H9 (cell line): ENCODE results near the gene SLC25A26. TPM values are rescaled to one million over a fixed set of nuclear protein-coding genes. Genes with fewer than 3 reads are reported as not detected.

ENCODE experiments used
- DNase-seq: peaks from one replicate; pipeline ENCODE4 v3.0.0-alpha.2; 2017
- H2AFZ ChIP-seq: one replicate; pipeline ENCODE4 v1.6.1; 2013; ENCODE audit warnings: mild to moderate bottlenecking, low read length, control low read depth, moderate library complexity
- H2AK5ac ChIP-seq: 2 replicates; pipeline ENCODE4 v1.6.1; 2013; ENCODE audit warnings: low read length, control low read depth, mixed read lengths; ENCODE audit not compliant: insufficient read length
- H2BK120ac ChIP-seq: one replicate; pipeline ENCODE4 v1.6.1; 2013; ENCODE audit warnings: low read depth, mild to moderate bottlenecking, low read length, control low read depth, inconsistent platforms; ENCODE audit not compliant: poor library complexity, severe bottlenecking
- H2BK12ac ChIP-seq: 2 replicates; pipeline ENCODE4 v1.6.1; 2013; ENCODE audit warnings: low read length, control low read depth, mixed read lengths, low read depth; ENCODE audit not compliant: insufficient read length
- H2BK15ac ChIP-seq: 2 replicates; pipeline ENCODE4 v1.6.1; 2013; ENCODE audit warnings: low read depth, low read length, control low read depth
- H2BK20ac ChIP-seq: one replicate; pipeline ENCODE4 v1.6.1; 2013; ENCODE audit warnings: low read depth, mild to moderate bottlenecking, low read length, control low read depth, inconsistent platforms; ENCODE audit not compliant: poor library complexity, severe bottlenecking
- H2BK5ac ChIP-seq: 2 replicates; pipeline ENCODE4 v1.6.1; 2013; ENCODE audit warnings: low read length, control low read depth, mixed read lengths; ENCODE audit not compliant: insufficient read length
- H3K14ac ChIP-seq: 2 replicates; pipeline ENCODE4 v1.6.1; 2013; ENCODE audit warnings: low read length, control low read depth; ENCODE audit not compliant: insufficient read depth
- H3K18ac ChIP-seq: 2 replicates; pipeline ENCODE4 v1.6.1; 2013; ENCODE audit warnings: low read depth, mild to moderate bottlenecking, mixed read lengths, low read length, control low read depth; ENCODE audit not compliant: insufficient read length
- H3K23ac ChIP-seq: 2 replicates; pipeline ENCODE4 v1.6.1; 2013; ENCODE audit warnings: low read length, control low read depth, mixed read lengths, low read depth; ENCODE audit not compliant: insufficient read length
- H3K23me2 ChIP-seq: 2 replicates; pipeline ENCODE4 v1.6.1; 2013; ENCODE audit warnings: low read depth, mild to moderate bottlenecking, mixed read lengths, low read length, control low read depth; ENCODE audit not compliant: insufficient read length, poor library complexity, severe bottlenecking
- H3K27ac ChIP-seq: 2 replicates; pipeline ENCODE4 v1.5.1; 2013; ENCODE audit warnings: low read length, control low read depth, mixed read lengths, low read depth; ENCODE audit not compliant: insufficient read length
- H3K27me3 ChIP-seq: 2 replicates; pipeline ENCODE4 v1.6.1; 2013; ENCODE audit warnings: low read length, control low read depth, inconsistent platforms; ENCODE audit not compliant: insufficient read depth
- H3K4ac ChIP-seq: 2 replicates; pipeline ENCODE4 v1.6.1; 2013; ENCODE audit warnings: low read depth, mild to moderate bottlenecking, control low read depth, inconsistent platforms, low read length, moderate library complexity
- H3K4me1 ChIP-seq: 2 replicates; pipeline ENCODE4 v1.6.1; 2013; ENCODE audit warnings: low read length, control low read depth, inconsistent platforms; ENCODE audit not compliant: insufficient read depth
- H3K4me2 ChIP-seq: 2 replicates; pipeline ENCODE4 v1.6.1; 2013; ENCODE audit warnings: low read length, control low read depth, mixed read lengths; ENCODE audit not compliant: insufficient read length, insufficient read depth
- H3K56ac ChIP-seq: 2 replicates; pipeline ENCODE4 v1.6.1; 2013; ENCODE audit warnings: low read depth, mild to moderate bottlenecking, mixed read lengths, low read length, control low read depth; ENCODE audit not compliant: insufficient read length
- H3K79me1 ChIP-seq: 2 replicates; pipeline ENCODE4 v1.6.1; 2013; ENCODE audit warnings: low read depth, mild to moderate bottlenecking, moderate library complexity, low read length, control low read depth, inconsistent platforms; ENCODE audit not compliant: insufficient read depth, poor library complexity, severe bottlenecking
- H3K79me2 ChIP-seq: 2 replicates; pipeline ENCODE4 v1.6.1; 2013; ENCODE audit warnings: low read length, control low read depth, inconsistent platforms; ENCODE audit not compliant: insufficient read depth
- H3K9ac ChIP-seq: 2 replicates; pipeline ENCODE4 v1.6.1; 2013; ENCODE audit warnings: low read length, control low read depth, mixed read lengths; ENCODE audit not compliant: insufficient read length; ENCODE audit errors: extremely low read depth
- H3K9me3 ChIP-seq: one replicate; pipeline ENCODE4 v1.6.1; 2013; ENCODE audit warnings: low read depth, low read length, inconsistent platforms; ENCODE audit not compliant: control insufficient read depth
- H3T11ph ChIP-seq: one replicate; pipeline ENCODE4 v1.6.1; 2013; ENCODE audit warnings: mild to moderate bottlenecking, low read length, control low read depth, inconsistent platforms
- H4K20me1 ChIP-seq: one replicate; pipeline ENCODE4 v1.6.1; 2013; ENCODE audit not compliant: control insufficient read depth, insufficient read length, insufficient read depth
- H4K5ac ChIP-seq: 2 replicates; pipeline ENCODE4 v1.6.1; 2013; ENCODE audit warnings: low read depth, mild to moderate bottlenecking, mixed read lengths, low read length, control low read depth; ENCODE audit not compliant: insufficient read length
- H4K8ac ChIP-seq: replicated peaks from 2 replicates; pipeline ENCODE4 v1.6.1; 2013; ENCODE audit warnings: low read length, control low read depth, mixed read lengths, low read depth; ENCODE audit not compliant: insufficient read length
- H4K91ac ChIP-seq: 2 replicates; pipeline ENCODE4 v1.6.1; 2013; ENCODE audit warnings: low read depth, mild to moderate bottlenecking, moderate library complexity, mixed read lengths, low read length, control low read depth; ENCODE audit not compliant: insufficient read length
- H3K27ac Mint-ChIP-seq, 3 experiments: 2 replicates in 2 of 3; 3 replicates in 1 of 3; pipeline ENCODE4 v1.8.0; 2020 to 2021; ENCODE audit warnings: mixed read lengths in 3 of 3, mild to moderate bottlenecking in 1 of 3, moderate library complexity in 1 of 3
- H3K27me3 Mint-ChIP-seq: 2 replicates; pipeline ENCODE4 v1.8.0; 2021; ENCODE audit warnings: low read depth, mild to moderate bottlenecking, moderate library complexity, mixed read lengths
- H3K36me3 Mint-ChIP-seq, 3 experiments: 2 replicates in 2 of 3; 3 replicates in 1 of 3; pipeline ENCODE4 v1.8.0; 2020 to 2021; ENCODE audit warnings: low read depth in 3 of 3, mixed read lengths in 3 of 3; ENCODE audit not compliant: insufficient read depth in 1 of 3
- H3K4me1 Mint-ChIP-seq, 2 experiments: 2 replicates each; pipeline ENCODE4 v1.8.0; 2020; ENCODE audit warnings: mixed read lengths in 2 of 2
- H3K4me3 Mint-ChIP-seq, 2 experiments: 2 replicates in 1 of 2; 3 replicates in 1 of 2; pipeline ENCODE4 v1.8.0; 2020 to 2021; ENCODE audit warnings: mild to moderate bottlenecking in 2 of 2, mixed read lengths in 2 of 2, moderate library complexity in 1 of 2
- H3K9me3 Mint-ChIP-seq, 2 experiments: 2 replicates in 1 of 2; 3 replicates in 1 of 2; pipeline ENCODE4 v1.8.0; 2020; ENCODE audit warnings: mild to moderate bottlenecking in 2 of 2, mixed read lengths in 2 of 2, moderate library complexity in 1 of 2
- WGBS: extraction: QIAGEN DNeasy Blood & Tissue Kit; methylation state at CpG from one replicate; pipeline ENCODE4 v1.1.7; 2013; ENCODE audit warnings: missing lambda C conversion rate, low lambda C conversion rate, mixed read lengths; ENCODE audit not compliant: insufficient read length; ENCODE audit errors: extremely low coverage; 5-methylcytosine and 5-hydroxymethylcytosine counted together
- total RNA-seq: library from RNA; stranded (reverse); gene quantifications from 2 replicates; pipeline ENCODE4 v1.2.1, GENCODE V29; 2021
- TF ChIP-seq, protein P1 (sequence below): fragments of 200-600 bp; sonication (generic); conservative IDR thresholded peaks from 3 replicates; pipeline ENCODE4 v1.8.0; 2021; ENCODE audit warnings: antibody characterized with exemption, mild to moderate bottlenecking

The SLC25A26 gene
- total RNA-seq, 1 experiment from 2014 or later: 30.2 TPM

DNA sequence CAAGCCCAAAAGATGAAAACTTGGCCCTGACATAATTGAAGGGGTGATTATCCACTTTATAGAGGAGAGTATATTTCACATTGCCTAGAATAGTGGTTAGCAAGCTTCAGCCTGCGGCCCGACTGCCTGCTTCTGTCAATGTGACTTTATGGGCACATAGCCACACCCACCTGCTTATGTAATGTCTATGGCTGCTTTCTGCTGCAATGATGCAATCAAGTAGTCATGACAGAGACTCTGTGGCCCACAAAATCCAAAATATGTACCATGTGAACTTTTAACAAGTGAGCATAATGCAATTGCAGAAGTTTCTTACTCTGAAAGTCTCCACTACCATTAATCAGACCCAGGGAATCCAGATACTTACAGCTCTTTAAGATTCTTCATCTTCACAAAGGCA is 176.9 kb downstream of the SLC25A26 start:
- TF ChIP-seq, protein P1, sequence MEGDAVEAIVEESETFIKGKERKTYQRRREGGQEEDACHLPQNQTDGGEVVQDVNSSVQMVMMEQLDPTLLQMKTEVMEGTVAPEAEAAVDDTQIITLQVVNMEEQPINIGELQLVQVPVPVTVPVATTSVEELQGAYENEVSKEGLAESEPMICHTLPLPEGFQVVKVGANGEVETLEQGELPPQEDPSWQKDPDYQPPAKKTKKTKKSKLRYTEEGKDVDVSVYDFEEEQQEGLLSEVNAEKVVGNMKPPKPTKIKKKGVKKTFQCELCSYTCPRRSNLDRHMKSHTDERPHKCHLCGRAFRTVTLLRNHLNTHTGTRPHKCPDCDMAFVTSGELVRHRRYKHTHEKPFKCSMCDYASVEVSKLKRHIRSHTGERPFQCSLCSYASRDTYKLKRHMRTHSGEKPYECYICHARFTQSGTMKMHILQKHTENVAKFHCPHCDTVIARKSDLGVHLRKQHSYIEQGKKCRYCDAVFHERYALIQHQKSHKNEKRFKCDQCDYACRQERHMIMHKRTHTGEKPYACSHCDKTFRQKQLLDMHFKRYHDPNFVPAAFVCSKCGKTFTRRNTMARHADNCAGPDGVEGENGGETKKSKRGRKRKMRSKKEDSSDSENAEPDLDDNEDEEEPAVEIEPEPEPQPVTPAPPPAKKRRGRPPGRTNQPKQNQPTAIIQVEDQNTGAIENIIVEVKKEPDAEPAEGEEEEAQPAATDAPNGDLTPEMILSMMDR: no peak
- H3K27me3 ChIP-seq: no peaks in the 10 kb centered on the region
- H2BK5ac ChIP-seq: no peak overlapping the region
- no peak overlapping the region for H3K4ac ChIP-seq
- no peaks in the 10 kb centered on the region for H3K4me1 ChIP-seq
- H3K9ac ChIP-seq: no peak overlapping the region
- no peak overlapping the region for H2BK120ac ChIP-seq
- no peaks in the 10 kb centered on the region for H3K23me2 ChIP-seq
- no peaks in the 10 kb centered on the region for H3K79me2 ChIP-seq
- no peak overlapping the region for H2BK12ac ChIP-seq
- H2AFZ ChIP-seq: no peak overlapping the region
- no peak overlapping the region for H3T11ph ChIP-seq
- no peak overlapping the region for H4K8ac ChIP-seq
- no peak overlapping the region for H4K91ac ChIP-seq
- Mint-ChIP-seq H3K4me3 (no peak overlapping the region), H3K27me3 (no peaks in the 10 kb centered on the region; the same call in 1 of the 2 replicates), H3K27ac (peak overlapping the region in 1 of 3 experiments; percentile 75; a peak in 2 of 7 replicates), H3K36me3 (peaks cover 63 to 96% (median 93%) of the 10 kb centered on the region in 3 experiments), H3K4me1 (peaks cover 18 to 20% of the 10 kb centered on the region in 2 experiments), H3K9me3 (no peaks in the 10 kb centered on the region; a peak in 1 of 5 replicates)
- WGBS: no CpG with 5 or more reads among the region's 2 CpGs
- no peaks in the 10 kb centered on the region for H3K9me3 ChIP-seq
- no peak overlapping the region for H2AK5ac ChIP-seq
- H3K4me2 ChIP-seq: no peak overlapping the region
- H3K14ac ChIP-seq: no peak overlapping the region
- no peak overlapping the region for H3K23ac ChIP-seq
- no peaks in the 10 kb centered on the region for H4K20me1 ChIP-seq
- no peak overlapping the region for H3K18ac ChIP-seq
- H3K56ac ChIP-seq: no peak overlapping the region
- H3K27ac ChIP-seq: no peak overlapping the region
- no peak overlapping the region for H4K5ac ChIP-seq
- H2BK20ac ChIP-seq: no peak overlapping the region
- no peak overlapping the region for H2BK15ac ChIP-seq
- no peak for DNase-seq
- peaks cover 2% of the 10 kb centered on the region for H3K79me1 ChIP-seq
